HEK293T (cell line): Measurements from ENCODE around the gene MIER1.

Source experiments
- ARNT ChIP-seq: fragments of 450-650 bp; IDR thresholded peaks from 2 replicates; pipeline ENCODE4 v1.6.1; 2017; ENCODE audit warnings: mild to moderate bottlenecking
- ELF4 ChIP-seq: fragments of 450-650 bp; IDR thresholded peaks from 2 replicates; pipeline ENCODE4 v1.6.1; 2017; ENCODE audit warnings: antibody characterized with exemption
- HDGF ChIP-seq: fragments of 450-650 bp; IDR thresholded peaks from 2 replicates; pipeline ENCODE4 v1.6.1; 2017; ENCODE audit warnings: antibody characterized with exemption, borderline replicate concordance
- NFRKB ChIP-seq: fragments of 450-650 bp; IDR thresholded peaks from 2 replicates; pipeline ENCODE4 v1.6.1; 2016; ENCODE audit warnings: mild to moderate bottlenecking, moderate library complexity
- PKNOX1 ChIP-seq: fragments of 450-650 bp; IDR thresholded peaks from 2 replicates; pipeline ENCODE4 v1.6.1; 2016
- SP1 ChIP-seq: fragments of 450-650 bp; IDR thresholded peaks from 2 replicates; pipeline ENCODE4 v1.6.1; 2017

GRCh38 chr1:66957938-66958337 lies 33.1 kb downstream of the MIER1 start:
- TF ChIP-seq NFRKB (no peak), ELF4 (no peak), ARNT (no peak), PKNOX1 (no peak), HDGF (no peak), SP1 (no peak)
